GM12878 (cell line): ENCODE measurements around the gene POU2F3. TPM values are rescaled to one million over a fixed set of nuclear protein-coding genes. Genes with fewer than 3 reads are reported as not detected.
"Not testable (repeated sequence)": the region's sequence is repeated elsewhere in the genome, so short reads cannot be mapped to it uniquely, and the experiment has no call there.

ENCODE experiments used
- ATAC-seq: fragments of 200-7000 bp; cut with Tn5 transposase; 3 replicates; pipeline ENCODE4 v1.9.1; 2020; ENCODE audit warnings: mild to moderate bottlenecking, moderate library complexity
- BruUV-seq: library from RNA; stranded (reverse); fragments of 400-500 nt; replicated peaks from 2 replicates; lab custom pipeline; 2021; lab: Mats Ljungman, UMichigan
- CTCF ChIA-PET: fragments of 300-600 bp; sonication (Branson Sonifier 250); formaldehyde crosslinking; extraction: SDS; loops from one replicate; lab custom pipeline; 2021; ENCODE audit warnings: inconsistent platforms; lab: Yijun Ruan, JAX
- POLR2A ChIA-PET: fragments of 350-600 bp; formaldehyde crosslinking; extraction: SDS; loops from one replicate; lab custom pipeline; 2021; ENCODE audit warnings: inconsistent platforms; lab: Charles Lee
- RAD21 ChIA-PET: fragments of 300-600 bp; sonication (Branson Sonifier 250); formaldehyde crosslinking; loops from one replicate; lab custom pipeline; 2023; ENCODE audit warnings: antibody characterized with exemption; ENCODE audit not compliant: unreplicated experiment; lab: Charles Lee
- SMC1A ChIA-PET: fragments of 300-600 bp; sonication (Branson Sonifier 250); formaldehyde crosslinking; loops from one replicate; lab custom pipeline; 2023; ENCODE audit not compliant: unreplicated experiment, uncharacterized antibody; lab: Charles Lee
- DNase-seq: peaks from one replicate; pipeline ENCODE4 v3.0.0-alpha.2; 2011; ENCODE audit warnings: low read depth, low spot score
- FAIRE-seq: peaks from 3 replicates; lab custom pipeline; 2011; peaks lifted over from hg19 to GRCh38; lab: Jason Lieb, UNC
- H2AFZ ChIP-seq: 2 replicates; pipeline ENCODE4 v1.6.0; 2011; ENCODE audit warnings: low read depth, low read length, control low read depth; ENCODE audit not compliant: control insufficient read depth
- H3K27ac ChIP-seq: 2 replicates; pipeline ENCODE4 v1.5.1; 2011; ENCODE audit warnings: control low read depth; ENCODE audit not compliant: control insufficient read depth, insufficient read depth
- H3K27me3 ChIP-seq, 2 experiments: replicated peaks in 1 of 2; 2 replicates each; pipeline versions ENCODE4 v1.6.0 to v1.6.1; 2011; ENCODE audit warnings: low read length in 1 of 2; ENCODE audit not compliant: control insufficient read depth in 2 of 2, insufficient read depth in 2 of 2
- H3K36me3 ChIP-seq, 2 experiments: 2 replicates each; pipeline ENCODE4 v1.5.1; 2011; ENCODE audit warnings: low read length in 1 of 2; ENCODE audit not compliant: control insufficient read depth in 2 of 2, insufficient read depth in 2 of 2
- H3K4me1 ChIP-seq: 2 replicates; pipeline ENCODE4 v1.6.1; 2011; ENCODE audit warnings: mild to moderate bottlenecking, low read length, moderate library complexity, mixed read lengths; ENCODE audit not compliant: control insufficient read depth, insufficient read depth
- H3K4me2 ChIP-seq: 2 replicates; pipeline ENCODE4 v1.6.0; 2011; ENCODE audit warnings: control low read depth; ENCODE audit not compliant: control insufficient read depth, insufficient read depth
- H3K4me3 ChIP-seq: fragments of 200-600 bp; sonication (generic); 2 replicates; pipeline ENCODE4 v1.5.1; 2016
- H3K79me2 ChIP-seq: 2 replicates; pipeline ENCODE4 v1.6.0; 2011; ENCODE audit warnings: low read length; ENCODE audit not compliant: control insufficient read depth, insufficient read depth
- H3K9ac ChIP-seq: 2 replicates; pipeline ENCODE4 v1.8.0; 2011; ENCODE audit warnings: low read length, control low read depth, mixed read lengths; ENCODE audit not compliant: control insufficient read depth, insufficient read depth
- H3K9me3 ChIP-seq: replicated peaks from 3 replicates; pipeline ENCODE4 v1.5.1; 2011; ENCODE audit warnings: mild to moderate bottlenecking, low read length; ENCODE audit not compliant: control insufficient read depth, insufficient read depth
- H4K20me1 ChIP-seq: 2 replicates; pipeline ENCODE4 v1.6.0; 2011; ENCODE audit not compliant: control insufficient read depth, insufficient read depth
- CREM ChIP-seq: IDR thresholded peaks from 2 replicates; pipeline ENCODE4 v1.6.1; 2014; ENCODE audit warnings: antibody characterized with exemption, low read depth
- E2F4 ChIP-seq: IDR thresholded peaks from 2 replicates; pipeline ENCODE4 v1.6.1; 2012; ENCODE audit warnings: low read depth, low read length, improper control_type of control experiment
- HCFC1 ChIP-seq: fragments of 150-350 bp; IDR thresholded peaks from 2 replicates; pipeline ENCODE4 v1.6.1; 2014; ENCODE audit warnings: low read length
- MEF2A ChIP-seq: IDR thresholded peaks from 2 replicates; pipeline ENCODE4 v1.6.1; 2011; ENCODE audit warnings: low read depth, mild to moderate bottlenecking, low read length, moderate library complexity; ENCODE audit not compliant: insufficient read depth
- MLLT1 ChIP-seq: fragments of 450-650 bp; IDR thresholded peaks from 2 replicates; pipeline ENCODE4 v1.6.1; 2016; ENCODE audit warnings: mild to moderate bottlenecking
- NFIC ChIP-seq: IDR thresholded peaks from 2 replicates; pipeline ENCODE4 v1.6.1; 2012; ENCODE audit warnings: low read depth, mild to moderate bottlenecking, inconsistent platforms, low read length, moderate library complexity
- PAX5 ChIP-seq: IDR thresholded peaks from 2 replicates; pipeline ENCODE4 v1.6.1; 2011; ENCODE audit warnings: low read depth, low read length, borderline replicate concordance
- POLR2AphosphoS2 ChIP-seq: IDR thresholded peaks from 2 replicates; pipeline ENCODE4 v1.6.1; 2011; ENCODE audit warnings: low read depth, mild to moderate bottlenecking, low read length, improper control_type of control experiment, moderate library complexity
- RELA ChIP-seq: fragments of 450-650 bp; IDR thresholded peaks from 2 replicates; pipeline ENCODE4 v1.8.0; 2014; ENCODE audit warnings: borderline replicate concordance; ENCODE audit not compliant: partially characterized antibody
- REST ChIP-seq: IDR thresholded peaks from 2 replicates; pipeline ENCODE4 v1.6.1; 2012; ENCODE audit warnings: mild to moderate bottlenecking, low read depth, low read length
- SKIL ChIP-seq: fragments of 450-650 bp; IDR thresholded peaks from 2 replicates; pipeline ENCODE4 v1.6.1; 2017; ENCODE audit warnings: mild to moderate bottlenecking, low read depth, inconsistent platforms; ENCODE audit not compliant: poor library complexity, severe bottlenecking
- ZNF207 ChIP-seq: fragments of 450-650 bp; IDR thresholded peaks from 2 replicates; pipeline ENCODE4 v1.6.1; 2014; ENCODE audit warnings: antibody characterized with exemption, mild to moderate bottlenecking, borderline replicate concordance
- ZNF217 ChIP-seq: fragments of 450-650 bp; IDR thresholded peaks from 2 replicates; pipeline ENCODE4 v1.6.1; 2017; ENCODE audit warnings: antibody characterized with exemption, mild to moderate bottlenecking
- WGBS: methylation state at CpG from one replicate; pipeline ENCODE4 v1.1.6; 2016; ENCODE audit warnings: low lambda C conversion rate; ENCODE audit not compliant: insufficient replicate concordance, insufficient coverage; ENCODE audit errors: missing lambda C conversion rate; 5-methylcytosine and 5-hydroxymethylcytosine counted together
- in situ Hi-C: fragments of 300-500 bp; cut with MboI; formaldehyde crosslinking; loops from 9 replicates; pipeline ENCODE4 v1.14.3; 2018; ENCODE audit warnings: mixed read lengths
- intact Hi-C: fragments of 100-400 bp; cut with micrococcal nuclease; formaldehyde crosslinking; loops from one replicate; pipeline ENCODE4 v1.14.2; 2022; ENCODE audit not compliant: unreplicated experiment
- polyA plus RNA-seq, 11 experiments: library from polyadenylated mRNA; depleted of rRNA in 4 of 11; unstranded in 6 of 11; stranded (reverse) in 5 of 11; fragments of >200 nt; fragmentation: Nextera tagmentation in 4 of 11; fragmentation: Illumina TruSeq in 1 of 11; extraction: Ambion mirVana in 4 of 11; extraction: Trizol in 1 of 11; gene quantifications; 1 replicate in 1 of 11; 2 replicates in 10 of 11; pipeline versions ENCODE4 v1.2.1 to v1.2.3, GENCODE V29; 2011 to 2016; ENCODE audit warnings: inconsistent platforms in 2 of 11, missing spikeins in 2 of 11, low read depth in 1 of 11
- total RNA-seq, 4 experiments: library from RNA; depleted of rRNA in 3 of 4; stranded (reverse); fragments of >200 nt in 3 of 4; fragmentation: Illumina TruSeq in 1 of 4; extraction: Trizol in 1 of 4; gene quantifications; 2 replicates each; pipeline versions ENCODE4 v1.2.1 to v1.2.3, GENCODE V29; 2013 to 2021

Gene POU2F3
- total and polyA plus RNA-seq, 10 of the 15 experiments (the other 5 are each of a cell fraction or from before 2014, with no cell fraction given) = 0.09 to 4.4 (median 0.33) TPM

GRCh38 chr11:120249279-120250262 is 9.6 kb downstream of the POU2F3 start (continued):
- TF ChIP-seq REST = no peak
- peak; percentile 84 for TF ChIP-seq ZNF217
- peak; percentile 43; the same call in 1 of the 2 replicates for TF ChIP-seq PAX5
- TF ChIP-seq HCFC1 = no peak
- TF ChIP-seq RELA = no peak
- TF ChIP-seq CREM = no peak
- peak; percentile 55; the same call in 1 of the 2 replicates for TF ChIP-seq MLLT1
- no peak for TF ChIP-seq MEF2A
- no peak for TF ChIP-seq E2F4
- TF ChIP-seq ZNF207 = no peak
- TF ChIP-seq SKIL = no peak
- TF ChIP-seq NFIC = no peak
- no peak for TF ChIP-seq POLR2AphosphoS2

- H3K4me1 ChIP-seq = peaks cover 25% of the 10 kb centered on the region
- H3K36me3 ChIP-seq, H3K9me3 ChIP-seq, ATAC-seq, H4K20me1 ChIP-seq, H3K79me2 ChIP-seq, H3K27ac ChIP-seq, H3K9ac ChIP-seq, in situ Hi-C loops, H3K27me3 ChIP-seq, DNase-seq, BruUV-seq, RAD21 ChIA-PET, FAIRE-seq, H3K4me2 ChIP-seq, SMC1A ChIA-PET, H3K4me3 ChIP-seq, intact Hi-C loops, H2AFZ ChIP-seq: not testable (repeated sequence)
- POLR2A ChIA-PET = interaction anchor here (1.1 kb wide), 1 partner anchor 73 kb away, joined by 3 read pairs; no protein-coding TSS in a partner anchor
- 53% methylated on average over 13 of the region's 13 CpGs for WGBS
- CTCF ChIA-PET = interaction anchor here (2.2 to 21.3 kb wide), 2 partner anchors 17 to 48 kb away, joined by 5 to 296 read pairs; no protein-coding TSS in a partner anchor
Measured at GRCh38 chr11:120253377-120253776, 13.4 kb downstream of the POU2F3 start.
